ENCODE results near the gene KLK8.

GRCh38 chr19:50998686-50999085 lies 2.7 kb downstream of the KLK8 start:
- TF ChIP-seq ZNF639 (tag by site-specific recombination; IDR thresholded peaks at IDR 0.05) (no peak), ZNF423 (tag by site-specific recombination; IDR thresholded peaks at IDR 0.05) (no peak)

Data from HEK293 (cell line).